OCI-LY1 (cell line): ENCODE results near the gene PKN1.

ENCODE experiments used
- H2AFZ ChIP-seq: fragments of 200-600 bp; sonication (generic), shearing (Covaris generic); 2 replicates; pipeline ENCODE4 v1.6.0; 2014; ENCODE audit warnings: antibody characterized with exemption, mild to moderate bottlenecking, low read length
- H3F3A ChIP-seq: fragments of 200-600 bp; sonication (generic), shearing (Covaris generic); 2 replicates; pipeline ENCODE4 v1.6.0; 2014; ENCODE audit warnings: mild to moderate bottlenecking, antibody characterized with exemption, low read length, moderate library complexity; ENCODE audit not compliant: insufficient read depth
- H3K27ac ChIP-seq: fragments of 200-600 bp; sonication (generic); 2 replicates; pipeline ENCODE4 v1.5.1; 2014; ENCODE audit warnings: low read length, mixed run types, mild to moderate bottlenecking, low read depth; ENCODE audit not compliant: poor library complexity, severe bottlenecking
- H3K27me3 ChIP-seq: fragments of 200-600 bp; sonication (generic); 2 replicates; pipeline ENCODE4 v1.6.0; 2014; ENCODE audit warnings: antibody characterized with exemption, mild to moderate bottlenecking, low read length, moderate library complexity; ENCODE audit not compliant: insufficient read depth
- H3K36me3 ChIP-seq: fragments of 200-600 bp; sonication (generic); 2 replicates; pipeline ENCODE4 v1.6.1; 2014; ENCODE audit warnings: mild to moderate bottlenecking, antibody characterized with exemption, low read length, moderate library complexity, mixed read lengths; ENCODE audit not compliant: insufficient read depth
- H3K4me1 ChIP-seq: fragments of 200-600 bp; sonication (generic); 2 replicates; pipeline ENCODE4 v1.5.1; 2014; ENCODE audit warnings: mild to moderate bottlenecking, low read length, moderate library complexity; ENCODE audit not compliant: insufficient read depth, severe bottlenecking
- H3K4me2 ChIP-seq: fragments of 200-600 bp; sonication (generic), shearing (Covaris generic); 2 replicates; pipeline ENCODE4 v1.6.1; 2014; ENCODE audit warnings: low read length
- H3K4me3 ChIP-seq: fragments of 200-600 bp; sonication (generic); 2 replicates; pipeline ENCODE4 v1.5.1; 2014; ENCODE audit warnings: low read length, low read depth, mild to moderate bottlenecking, mixed read lengths; ENCODE audit not compliant: poor library complexity, severe bottlenecking
- H3K79me2 ChIP-seq: fragments of 200-600 bp; shearing (Covaris generic); 2 replicates; pipeline ENCODE4 v1.6.1; 2016; ENCODE audit warnings: mixed run types, low read length, mixed read lengths; ENCODE audit not compliant: insufficient read depth
- H3K9ac ChIP-seq: fragments of 200-600 bp; sonication (generic), shearing (Covaris generic); 2 replicates; pipeline ENCODE4 v1.6.1; 2014; ENCODE audit warnings: mild to moderate bottlenecking, low read length, mixed read lengths
- H3K9me2 ChIP-seq: fragments of 200-600 bp; sonication (generic), shearing (Covaris generic); 2 replicates; pipeline ENCODE4 v1.6.1; 2014; ENCODE audit warnings: low read depth, mild to moderate bottlenecking, low read length, mixed read lengths
- H3K9me3 ChIP-seq: fragments of 200-600 bp; shearing (Covaris generic); 2 replicates; pipeline ENCODE4 v1.6.1; 2014; ENCODE audit warnings: low read length, mixed read lengths
- H4K20me1 ChIP-seq: fragments of 200-600 bp; sonication (generic), shearing (Covaris generic); 2 replicates; pipeline ENCODE4 v1.6.0; 2016; ENCODE audit warnings: mild to moderate bottlenecking, low read length; ENCODE audit not compliant: insufficient read depth
- CTCF ChIP-seq: fragments of 200-600 bp; sonication (generic), shearing (Covaris generic); IDR thresholded peaks from 2 replicates; pipeline ENCODE4 v1.5.1; 2017; ENCODE audit warnings: mild to moderate bottlenecking, antibody characterized with exemption, low read length, moderate library complexity, mixed read lengths
- EZH2 ChIP-seq: fragments of 200-600 bp; sonication (generic), shearing (Covaris generic); IDR thresholded peaks from 2 replicates; pipeline ENCODE4 v1.8.0; 2017; ENCODE audit warnings: borderline replicate concordance, mixed run types, mild to moderate bottlenecking, antibody characterized with exemption, low read length, moderate library complexity, mixed read lengths

Gene PKN1

GRCh38 chr19:14425696-14426138, 7.4 kb upstream of the PKN1 start:
- Histone ChIP-seq H3F3A (no peaks in the 10 kb centered on the region), H4K20me1 (no peaks in the 10 kb centered on the region), H3K27me3 (no peaks in the 10 kb centered on the region), H3K9ac (no peak overlapping the region), H3K9me3 (no peaks in the 10 kb centered on the region), H3K79me2 (no peaks in the 10 kb centered on the region), H3K4me3 (no peak overlapping the region), H3K4me2 (no peak overlapping the region), H3K9me2 (no peaks in the 10 kb centered on the region), H3K4me1 (no peaks in the 10 kb centered on the region), H3K27ac (no peak overlapping the region), H3K36me3 (no peaks in the 10 kb centered on the region), H2AFZ (no peak overlapping the region)
- TF ChIP-seq CTCF = no peak
- no peak for TF ChIP-seq EZH2

- no peak overlapping the region for H3K9ac ChIP-seq
- H3K9me3 ChIP-seq = no peaks in the 10 kb centered on the region
- no peaks in the 10 kb centered on the region for H3K79me2 ChIP-seq
- no peaks in the 10 kb centered on the region for H3K36me3 ChIP-seq
- no peaks in the 10 kb centered on the region for H3F3A ChIP-seq
- no peak overlapping the region for H3K4me3 ChIP-seq
- H3K27me3 ChIP-seq = no peaks in the 10 kb centered on the region
- H4K20me1 ChIP-seq = no peaks in the 10 kb centered on the region
- H3K4me1 ChIP-seq = peaks cover 5% of the 10 kb centered on the region
- no peak overlapping the region for H3K4me2 ChIP-seq
- H2AFZ ChIP-seq = no peak overlapping the region
- no peak overlapping the region for H3K27ac ChIP-seq
- H3K9me2 ChIP-seq = no peaks in the 10 kb centered on the region
- TF ChIP-seq CTCF (no peak), EZH2 (no peak)
Observed at GRCh38 chr19:14427461-14427860, 5.6 kb upstream of the PKN1 start.

- Histone ChIP-seq H3K27me3 (no peaks in the 10 kb centered on the region), H3K9me2 (no peaks in the 10 kb centered on the region), H3F3A (no peaks in the 10 kb centered on the region), H3K4me3 (no peak overlapping the region), H2AFZ (no peak overlapping the region), H3K4me1 (peaks cover 11% of the 10 kb centered on the region), H3K9me3 (no peaks in the 10 kb centered on the region), H3K4me2 (no peak overlapping the region), H4K20me1 (no peaks in the 10 kb centered on the region), H3K79me2 (no peaks in the 10 kb centered on the region), H3K9ac (no peak overlapping the region), H3K27ac (no peak overlapping the region), H3K36me3 (no peaks in the 10 kb centered on the region)
- TF ChIP-seq CTCF (no peak), EZH2 (no peak)
Observed at GRCh38 chr19:14428882-14429416, 4.2 kb upstream of the PKN1 start.
